SK-N-SH (cell line): Measurements from ENCODE around the gene COL2A1. TPM values are rescaled to one million over a fixed set of nuclear protein-coding genes. Genes with fewer than 3 reads are reported as not detected.

Source experiments
- CTCF ChIA-PET: fragments of 300-600, 350-600 bp; formaldehyde crosslinking; extraction: SDS; loops from one replicate; lab custom pipeline; 2021; lab: Yijun Ruan, JAX
- POLR2A ChIA-PET: fragments of 350-600 bp; sonication (Branson Sonifier 250); formaldehyde crosslinking; extraction: SDS; loops from one replicate; lab custom pipeline; 2020; ENCODE audit warnings: antibody characterized with exemption, inconsistent platforms; lab: Yijun Ruan, JAX
- DNase-seq: peaks from one replicate; pipeline ENCODE4 v3.0.0; 2012
- H2AFZ ChIP-seq: fragments of 200-600 bp; sonication (generic); 2 replicates; pipeline ENCODE4 v1.8.1; 2016; ENCODE audit warnings: antibody characterized with exemption, mild to moderate bottlenecking, low read depth
- H3F3A ChIP-seq: fragments of 200-600 bp; sonication (generic); replicated peaks from 2 replicates; pipeline ENCODE3; 2016; ENCODE audit warnings: antibody characterized with exemption, mild to moderate bottlenecking; ENCODE audit not compliant: insufficient read depth
- H3K27ac ChIP-seq, 2 experiments: fragments of 200-500 bp in 1 of 2; fragments of 200-600 bp in 1 of 2; sonication (Bioruptor generic) in 1 of 2; sonication (generic), shearing (Covaris generic) in 1 of 2; 2 replicates each; pipeline versions ENCODE4 v1.5.1 to v1.6.1; 2014 to 2016; ENCODE audit warnings: low read depth in 2 of 2, inconsistent platforms in 1 of 2, low read length in 1 of 2, mild to moderate bottlenecking in 1 of 2, mixed read lengths in 1 of 2
- H3K27me3 ChIP-seq: fragments of 200-600 bp; sonication (generic), shearing (Covaris generic); 2 replicates; pipeline ENCODE4 v1.6.1; 2016; ENCODE audit warnings: mixed run types; ENCODE audit not compliant: insufficient read depth
- H3K36me3 ChIP-seq, 2 experiments: fragments of 200-500 bp in 1 of 2; fragments of 200-600 bp in 1 of 2; sonication (Bioruptor generic) in 1 of 2; sonication (generic) in 1 of 2; replicated peaks in 1 of 2; 2 replicates each; pipeline versions ENCODE3 to v1.5.1; 2014 to 2016; ENCODE audit warnings: low read length in 1 of 2, mild to moderate bottlenecking in 1 of 2; ENCODE audit not compliant: insufficient read depth in 2 of 2, control insufficient read depth in 1 of 2
- H3K4me1 ChIP-seq, 2 experiments: fragments of 200-500 bp in 1 of 2; fragments of 200-600 bp in 1 of 2; sonication (Bioruptor generic) in 1 of 2; sonication (generic), shearing (Covaris generic) in 1 of 2; 2 replicates each; pipeline versions ENCODE4 v1.5.1 to v1.6.1; 2014 to 2016; ENCODE audit warnings: low read depth in 1 of 2, low read length in 1 of 2, mixed run types in 1 of 2; ENCODE audit not compliant: insufficient read depth in 2 of 2, control insufficient read depth in 1 of 2
- H3K4me2 ChIP-seq: fragments of 200-600 bp; sonication (generic), shearing (Covaris generic); 2 replicates; pipeline ENCODE4 v1.6.1; 2017; ENCODE audit warnings: mixed run types
- H3K4me3 ChIP-seq, 2 experiments: fragments of 200-500 bp in 1 of 2; fragments of 200-600 bp in 1 of 2; sonication (Bioruptor generic) in 1 of 2; sonication (generic), shearing (Covaris generic) in 1 of 2; 2 replicates each; pipeline versions ENCODE4 v1.5.1 to v1.8.1; 2014 to 2016; ENCODE audit warnings: low read depth in 2 of 2, inconsistent platforms in 1 of 2, low read length in 1 of 2, mild to moderate bottlenecking in 1 of 2, mixed read lengths in 1 of 2, moderate library complexity in 1 of 2
- H3K79me2 ChIP-seq: fragments of 200-600 bp; sonication (generic); 2 replicates; pipeline ENCODE4 v1.8.1; 2017; ENCODE audit warnings: mild to moderate bottlenecking; ENCODE audit not compliant: insufficient read depth
- H3K9ac ChIP-seq: fragments of 200-600 bp; sonication (generic); 2 replicates; pipeline ENCODE4 v1.6.1; 2017; ENCODE audit warnings: mixed run types
- H3K9me2 ChIP-seq: fragments of 200-600 bp; sonication (generic); 2 replicates; pipeline ENCODE4 v1.6.1; 2017; ENCODE audit warnings: mixed run types
- H3K9me3 ChIP-seq: fragments of 200-600 bp; sonication (generic); 2 replicates; pipeline ENCODE4 v1.6.1; 2017; ENCODE audit warnings: mixed run types, mild to moderate bottlenecking, moderate library complexity
- H4K20me1 ChIP-seq: fragments of 200-600 bp; sonication (generic); 2 replicates; pipeline ENCODE4 v1.6.1; 2017; ENCODE audit warnings: mild to moderate bottlenecking, mixed run types; ENCODE audit not compliant: insufficient read depth
- CTCF ChIP-seq: fragments of 200-600 bp; sonication (generic); IDR thresholded peaks from 2 replicates; pipeline ENCODE4 v1.6.1; 2017; ENCODE audit warnings: antibody characterized with exemption, mild to moderate bottlenecking, moderate library complexity
- EP300 ChIP-seq, 2 experiments: IDR thresholded peaks; 2 replicates each; pipeline versions ENCODE4 v1.4.0 to v1.6.1; 2012; ENCODE audit warnings: borderline replicate concordance in 1 of 2, low read depth in 1 of 2, low read length in 1 of 2
- MXI1 ChIP-seq: IDR thresholded peaks from 2 replicates; pipeline ENCODE4 v1.6.1; 2012; ENCODE audit warnings: mild to moderate bottlenecking, low read depth, low read length, improper control_type of control experiment
- NRF1 ChIP-seq: IDR thresholded peaks from 2 replicates; pipeline ENCODE4 v1.6.1; 2012; ENCODE audit warnings: low read depth, mild to moderate bottlenecking, low read length
- SIN3A ChIP-seq: IDR thresholded peaks from 2 replicates; pipeline ENCODE4 v1.6.1; 2012; ENCODE audit warnings: low read depth, mild to moderate bottlenecking, low read length, moderate library complexity, borderline replicate concordance
- ZBTB33 ChIP-seq: IDR thresholded peaks from 2 replicates; pipeline ENCODE4 v1.4.0; 2012; ENCODE audit warnings: low read depth, borderline replicate concordance
- WGBS: methylation state at CpG from one replicate; pipeline ENCODE4 v1.1.6; 2017; ENCODE audit warnings: low lambda C conversion rate; 5-methylcytosine and 5-hydroxymethylcytosine counted together
- polyA plus RNA-seq, 3 experiments: library from polyadenylated mRNA; depleted of rRNA; stranded (reverse); fragments of >200 nt; gene quantifications; 2 replicates each; pipeline ENCODE4 v1.2.3, GENCODE V29; 2012
- TF ChIP-seq, protein P1 (sequence below): IDR thresholded peaks from 2 replicates; pipeline ENCODE4 v1.6.1; 2012; ENCODE audit warnings: mild to moderate bottlenecking, low read depth, low read length, moderate library complexity
- TF ChIP-seq, protein P2 (sequence below): IDR thresholded peaks from 2 replicates; pipeline ENCODE4 v1.4.0; 2012; ENCODE audit warnings: low read depth, borderline replicate concordance

Gene COL2A1
- polyA plus RNA-seq, 1 of the 3 experiments (the other 2 are of a cell fraction), result 0.02 TPM

- TF ChIP-seq, protein P1, sequence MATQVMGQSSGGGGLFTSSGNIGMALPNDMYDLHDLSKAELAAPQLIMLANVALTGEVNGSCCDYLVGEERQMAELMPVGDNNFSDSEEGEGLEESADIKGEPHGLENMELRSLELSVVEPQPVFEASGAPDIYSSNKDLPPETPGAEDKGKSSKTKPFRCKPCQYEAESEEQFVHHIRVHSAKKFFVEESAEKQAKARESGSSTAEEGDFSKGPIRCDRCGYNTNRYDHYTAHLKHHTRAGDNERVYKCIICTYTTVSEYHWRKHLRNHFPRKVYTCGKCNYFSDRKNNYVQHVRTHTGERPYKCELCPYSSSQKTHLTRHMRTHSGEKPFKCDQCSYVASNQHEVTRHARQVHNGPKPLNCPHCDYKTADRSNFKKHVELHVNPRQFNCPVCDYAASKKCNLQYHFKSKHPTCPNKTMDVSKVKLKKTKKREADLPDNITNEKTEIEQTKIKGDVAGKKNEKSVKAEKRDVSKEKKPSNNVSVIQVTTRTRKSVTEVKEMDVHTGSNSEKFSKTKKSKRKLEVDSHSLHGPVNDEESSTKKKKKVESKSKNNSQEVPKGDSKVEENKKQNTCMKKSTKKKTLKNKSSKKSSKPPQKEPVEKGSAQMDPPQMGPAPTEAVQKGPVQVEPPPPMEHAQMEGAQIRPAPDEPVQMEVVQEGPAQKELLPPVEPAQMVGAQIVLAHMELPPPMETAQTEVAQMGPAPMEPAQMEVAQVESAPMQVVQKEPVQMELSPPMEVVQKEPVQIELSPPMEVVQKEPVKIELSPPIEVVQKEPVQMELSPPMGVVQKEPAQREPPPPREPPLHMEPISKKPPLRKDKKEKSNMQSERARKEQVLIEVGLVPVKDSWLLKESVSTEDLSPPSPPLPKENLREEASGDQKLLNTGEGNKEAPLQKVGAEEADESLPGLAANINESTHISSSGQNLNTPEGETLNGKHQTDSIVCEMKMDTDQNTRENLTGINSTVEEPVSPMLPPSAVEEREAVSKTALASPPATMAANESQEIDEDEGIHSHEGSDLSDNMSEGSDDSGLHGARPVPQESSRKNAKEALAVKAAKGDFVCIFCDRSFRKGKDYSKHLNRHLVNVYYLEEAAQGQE, result no peak
- TF ChIP-seq ZBTB33 (no peak), CTCF (no peak)
- TF ChIP-seq, protein P2, sequence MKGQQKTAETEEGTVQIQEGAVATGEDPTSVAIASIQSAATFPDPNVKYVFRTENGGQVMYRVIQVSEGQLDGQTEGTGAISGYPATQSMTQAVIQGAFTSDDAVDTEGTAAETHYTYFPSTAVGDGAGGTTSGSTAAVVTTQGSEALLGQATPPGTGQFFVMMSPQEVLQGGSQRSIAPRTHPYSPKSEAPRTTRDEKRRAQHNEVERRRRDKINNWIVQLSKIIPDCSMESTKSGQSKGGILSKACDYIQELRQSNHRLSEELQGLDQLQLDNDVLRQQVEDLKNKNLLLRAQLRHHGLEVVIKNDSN, result no peak
These were observed 34.4 kb downstream of the COL2A1 start (continued) for GRCh38 chr12:47969845-47970244.

GRCh38 chr12:47967461-47968321, 36.6 kb downstream of the COL2A1 start:
- ChIA-PET POLR2A (no interaction called here), CTCF (interaction anchor here (0.6 to 4.0 kb wide), 5 partner anchors 18 to 130 kb away, joined by 3 to 12 read pairs (median 3); no protein-coding TSS in a partner anchor)
- no peaks in the 10 kb centered on the region for H3K9me3 ChIP-seq
- H3K79me2 ChIP-seq, result peaks cover 4% of the 10 kb centered on the region; the same call in 1 of the 2 replicates
- DNase-seq, result no peak
- TF ChIP-seq NRF1 (no peak), SIN3A (no peak), CTCF (no peak), MXI1 (no peak), EP300 (IDR thresholded peaks at IDR 0.05; ENCODE audit: borderline replicate concordance in 1 of 2, low read depth in 1 of 2, low read length in 1 of 2) (no peak)
- TF ChIP-seq, protein P2, result no peak
- H2AFZ ChIP-seq, result no peak overlapping the region
- WGBS, result 68% methylated on average over 5 of the region's 5 CpGs
- H3K9ac ChIP-seq, result no peak overlapping the region
- peaks cover 0 to 6% of the 10 kb centered on the region in 2 experiments; a peak in 1 of 4 replicates for H3K4me1 ChIP-seq
- H3K9me2 ChIP-seq, result no peaks in the 10 kb centered on the region
- H3K36me3 ChIP-seq, result peaks cover 10 to 34% of the 10 kb centered on the region in 2 experiments
- H3K27ac ChIP-seq, result no peak overlapping the region
- no peaks in the 10 kb centered on the region for H3F3A ChIP-seq
- no peak overlapping the region for H3K4me2 ChIP-seq
- no peak overlapping the region for H3K4me3 ChIP-seq
- no peaks in the 10 kb centered on the region for H3K27me3 ChIP-seq
- no peaks in the 10 kb centered on the region for H4K20me1 ChIP-seq
